Testis (tissue), 3 donors: Measurements from ENCODE around the gene PABPC3. TPM values are rescaled to one million over a fixed set of nuclear protein-coding genes. Genes with fewer than 3 reads are reported as not detected.

Source experiments
- DNase-seq: peaks from one replicate; pipeline ENCODE4 v3.0.0-alpha.2; 2019
- H3K27ac ChIP-seq, 2 donors: fragments of 200-600 bp; sonication (generic); one replicate each; pipeline ENCODE4 v1.5.1; 2019
- H3K27me3 ChIP-seq: fragments of 200-600 bp; sonication (generic); one replicate; pipeline ENCODE4 v1.5.1; 2019
- H3K36me3 ChIP-seq: fragments of 200-600 bp; sonication (generic); one replicate; pipeline ENCODE4 v1.5.1; 2017; ENCODE audit warnings: low read depth; ENCODE audit errors: missing control alignments
- H3K4me1 ChIP-seq: fragments of 200-600 bp; sonication (generic); one replicate; pipeline ENCODE4 v1.5.1; 2019
- H3K4me3 ChIP-seq, 2 donors: fragments of 200-600 bp; sonication (generic); one replicate each; pipeline ENCODE4 v1.5.1; 2017 to 2019
- H3K9me3 ChIP-seq: fragments of 200-600 bp; sonication (generic); one replicate; pipeline ENCODE4 v1.5.1; 2017
- CTCF ChIP-seq, 3 experiments: fragments of 450-650 bp in 2 of 3; fragments of 200-600 bp in 1 of 3; sonication (generic) in 1 of 3; IDR thresholded peaks; one replicate each; pipeline ENCODE4 v1.5.1; 2016 to 2019; ENCODE audit warnings: antibody characterized with exemption in 3 of 3, mild to moderate bottlenecking in 2 of 3, moderate library complexity in 1 of 3
- POLR2A ChIP-seq: fragments of 450-650 bp; IDR thresholded peaks from one replicate; pipeline ENCODE4 v1.6.1; 2017; ENCODE audit warnings: antibody characterized with exemption, mild to moderate bottlenecking, moderate library complexity
- WGBS, 2 donors: methylation state at CpG; one replicate each; pipeline ENCODE4 v1.1.5; 2018; 5-methylcytosine and 5-hydroxymethylcytosine counted together
- intact Hi-C: fragments of 100-400 bp; cut with DNase I; formaldehyde crosslinking; loops from one replicate; pipeline ENCODE4 v1.15.1; 2023; ENCODE audit warnings: low total_unique reads
- polyA plus RNA-seq: library from polyadenylated mRNA; stranded (reverse); fragments of 350-450 nt; fragmentation: Illumina TruSeq; extraction: RNeasy Lipid Tissue Mini Kit (QIAGEN cat#74804); gene quantifications from one replicate; pipeline ENCODE4 v1.2.3, GENCODE V29; 2014; ENCODE audit warnings: low read depth, low replicate concordance; ENCODE audit not compliant: insufficient read depth
- small RNA-seq, 2 donors: library from RNA; depleted of rRNA; stranded (forward); fragments of <200 nt; gene quantifications; one replicate each; pipeline ENCODE3, GENCODE V24; 2016
- total RNA-seq, 2 donors: library from RNA; depleted of rRNA; stranded (reverse); fragments of >200 nt; gene quantifications; one replicate each; pipeline ENCODE4 v1.2.3, GENCODE V29; 2016

PABPC3 gene
- total and polyA plus RNA-seq, 3 donors from 2014 or later: 24.0 to 66.0 (median 31.7) TPM

GRCh38 chr13:25141042-25141441, 45.1 kb downstream of the PABPC3 start:
- no peak overlapping the region for H3K4me3 ChIP-seq
- H3K4me1 ChIP-seq: no peaks in the 10 kb centered on the region
- no peak for TF ChIP-seq CTCF (IDR thresholded peaks at IDR 0.05)
- TF ChIP-seq POLR2A: no peak
- WGBS, 2 donors: 73 to 76% methylated on average over 5 of the region's 5 CpGs
- intact Hi-C loops: no loop called here
- no peaks in the 10 kb centered on the region for H3K36me3 ChIP-seq
- DNase-seq: no peak
- H3K27ac ChIP-seq: no peak overlapping the region
- H3K9me3 ChIP-seq: no peaks in the 10 kb centered on the region
- no peaks in the 10 kb centered on the region for H3K27me3 ChIP-seq

- Histone ChIP-seq H3K4me3 (no peak overlapping the region), H3K4me1 (no peaks in the 10 kb centered on the region), H3K36me3 (no peaks in the 10 kb centered on the region), H3K27ac (no peak overlapping the region), H3K27me3 (no peaks in the 10 kb centered on the region), H3K9me3 (no peaks in the 10 kb centered on the region)
- DNase-seq: no peak
- TF ChIP-seq CTCF (IDR thresholded peaks at IDR 0.05) (no peak), POLR2A (no peak)
- intact Hi-C loops: no loop called here
- WGBS, 2 donors: 80 to 83% methylated on average over 7 of the region's 7 CpGs
These were observed 47.8 kb downstream of the PABPC3 start for GRCh38 chr13:25143706-25144105.

- WGBS, 2 donors: 53 to 58% methylated on average over 4 of the region's 4 CpGs
- Histone ChIP-seq H3K36me3 (no peaks in the 10 kb centered on the region), H3K4me3 (no peak overlapping the region), H3K9me3 (no peaks in the 10 kb centered on the region), H3K27ac (no peak overlapping the region), H3K4me1 (no peaks in the 10 kb centered on the region), H3K27me3 (no peaks in the 10 kb centered on the region)
- DNase-seq: no peak
- no peak for TF ChIP-seq POLR2A
- TF ChIP-seq CTCF (IDR thresholded peaks at IDR 0.05): no peak
- intact Hi-C loops: no loop called here
These were observed 51.9 kb downstream of the PABPC3 start for GRCh38 chr13:25147638-25148401.

- TF ChIP-seq POLR2A (no peak), CTCF (IDR thresholded peaks at IDR 0.05) (no peak)
- no peaks in the 10 kb centered on the region for H3K36me3 ChIP-seq
- DNase-seq: peak; percentile 38
- no peak overlapping the region for H3K4me3 ChIP-seq
- WGBS, 2 donors: 67 to 78% methylated on average over 5 of the region's 5 CpGs
- no peak overlapping the region for H3K27ac ChIP-seq
- no peaks in the 10 kb centered on the region for H3K4me1 ChIP-seq
- intact Hi-C loops: no loop called here
- no peaks in the 10 kb centered on the region for H3K27me3 ChIP-seq
- no peaks in the 10 kb centered on the region for H3K9me3 ChIP-seq
These were observed 52.5 kb downstream of the PABPC3 start for GRCh38 chr13:25148402-25148771.

Small RNA genes lying within 50 kb of the gene (small RNA-seq; reads per million reads assigned to genes)
- 0 reads per million in 2 donors for gene AL359757.2

Other genes starting within 250 kb of the PABPC3 start
- gene AMER2, start 76.2 kb downstream of the PABPC3 start, total RNA-seq: 1 to 10 TPM; 1.5 to 2.9 TPM
- 2.3 TPM for gene AMER2, start 76.2 kb downstream of the PABPC3 start, polyA plus RNA-seq
- gene MTMR6, start 191.4 kb downstream of the PABPC3 start, total RNA-seq: 10 to 100 TPM; 23.2 to 24.0 TPM
- gene MTMR6, start 191.4 kb downstream of the PABPC3 start, polyA plus RNA-seq: 46.1 TPM
- 100 to 1,000 TPM; 166 to 237 TPM for gene NUP58, start 205.5 kb downstream of the PABPC3 start, total RNA-seq
- gene NUP58, start 205.5 kb downstream of the PABPC3 start, polyA plus RNA-seq: 90.9 TPM